K562 (cell line): ENCODE data around the gene ANO9. TPM values are rescaled to one million over a fixed set of nuclear protein-coding genes. Genes with fewer than 3 reads are reported as not detected.

Source experiments
- DPF2 ChIP-seq: fragments of 450-650 bp; IDR thresholded peaks from 2 replicates; pipeline ENCODE4 v1.6.1; 2016
- HOXB6 ChIP-seq: fragments of 250-450 bp; sonication (Bioruptor Pico); IDR thresholded peaks from 2 replicates; pipeline ENCODE4 v1.5.1; 2022; ENCODE audit warnings: mild to moderate bottlenecking, borderline replicate concordance
- PML ChIP-seq: IDR thresholded peaks from 2 replicates; pipeline ENCODE4 v1.6.1; 2012; ENCODE audit warnings: low read length, inconsistent platforms
- POLR3A ChIP-seq: IDR thresholded peaks from 2 replicates; pipeline ENCODE4 v1.6.1; 2011; ENCODE audit warnings: borderline replicate concordance, mild to moderate bottlenecking, moderate library complexity; ENCODE audit not compliant: insufficient read length, insufficient read depth; ENCODE audit errors: extremely low read depth
- ZBED1 ChIP-seq: IDR thresholded peaks from 2 replicates; pipeline ENCODE4 v1.6.1; 2014
- polyA plus RNA-seq, 8 experiments: library from polyadenylated mRNA; depleted of rRNA in 4 of 8; stranded (reverse) in 5 of 8; unstranded in 3 of 8; fragments of >200 nt; fragmentation: Nextera tagmentation in 2 of 8; fragmentation: Illumina TruSeq in 1 of 8; extraction: Ambion mirVana in 2 of 8; extraction: Trizol in 1 of 8; gene quantifications; 2 replicates each; pipeline versions ENCODE4 v1.2.1 to v1.2.3, GENCODE V29; 2011 to 2014; ENCODE audit warnings: inconsistent platforms in 1 of 8, missing spikeins in 1 of 8
- total RNA-seq, 7 experiments: library from RNA; depleted of rRNA in 6 of 7; stranded (reverse); fragments of >200 nt in 6 of 7; fragmentation: Illumina TruSeq in 2 of 7; extraction: Trizol in 2 of 7; gene quantifications; 2 replicates each; pipeline versions ENCODE4 v1.2.1 to v1.2.3, GENCODE V29; 2011 to 2021; ENCODE audit warnings: low replicate concordance in 1 of 7
- TF ChIP-seq, protein P1 (sequence below): fragments of 150-350 bp; IDR thresholded peaks from 2 replicates; pipeline ENCODE4 v1.6.1; 2014; ENCODE audit warnings: low read depth, mild to moderate bottlenecking, low read length, borderline replicate concordance
- TF ChIP-seq, protein P2 (sequence below): fragments of 450-650 bp; IDR thresholded peaks from 2 replicates; pipeline ENCODE4 v1.7.0; 2016; ENCODE audit warnings: borderline replicate concordance

ANO9 gene
- total and polyA plus RNA-seq, 9 of the 15 experiments (the other 6 are each of a cell fraction or from before 2014, with no cell fraction given) = 0.20 to 14.5 (median 4.5) TPM

DNA sequence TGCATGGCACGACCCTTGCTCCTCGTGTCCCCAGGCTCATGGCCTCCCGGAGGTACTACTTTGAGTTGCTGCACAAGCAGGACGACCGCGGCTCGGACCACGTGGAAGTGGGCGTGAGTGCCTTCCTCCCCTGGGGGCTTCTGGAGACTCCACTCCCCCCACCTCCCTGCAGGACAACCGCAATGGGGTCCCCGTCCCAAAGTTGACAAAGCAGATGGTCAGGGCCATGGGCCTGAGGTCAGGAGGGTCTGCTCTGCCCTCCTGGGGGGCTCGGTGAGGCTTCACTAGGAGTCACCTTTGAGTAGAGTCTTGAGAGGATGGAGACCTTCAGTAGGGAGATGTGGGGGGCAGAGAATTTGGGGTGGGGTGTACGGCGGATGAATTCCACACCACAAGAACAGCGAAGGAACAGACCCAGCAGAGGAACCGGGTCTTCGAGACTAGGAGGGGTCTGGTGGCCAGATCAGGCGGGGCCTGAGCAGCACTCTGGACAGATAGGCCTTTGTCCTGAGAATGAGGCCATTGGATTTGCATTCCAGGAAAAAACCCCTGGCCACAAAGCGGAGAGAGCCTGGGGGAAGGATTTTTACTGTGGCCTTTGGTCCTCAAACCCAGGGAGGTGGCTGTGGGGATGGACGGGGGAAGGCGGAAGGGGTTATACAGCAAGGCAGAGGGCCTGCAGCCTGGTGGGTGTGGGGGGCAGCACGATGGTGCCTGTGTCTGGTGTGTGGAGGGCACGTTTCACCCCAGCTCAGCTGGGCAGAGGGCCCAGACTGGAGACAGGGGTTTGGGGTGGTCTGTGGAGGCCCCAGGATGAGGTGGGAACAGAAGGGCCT is 67.9 kb downstream of the ANO9 start (continued):
- TF ChIP-seq, protein P1, sequence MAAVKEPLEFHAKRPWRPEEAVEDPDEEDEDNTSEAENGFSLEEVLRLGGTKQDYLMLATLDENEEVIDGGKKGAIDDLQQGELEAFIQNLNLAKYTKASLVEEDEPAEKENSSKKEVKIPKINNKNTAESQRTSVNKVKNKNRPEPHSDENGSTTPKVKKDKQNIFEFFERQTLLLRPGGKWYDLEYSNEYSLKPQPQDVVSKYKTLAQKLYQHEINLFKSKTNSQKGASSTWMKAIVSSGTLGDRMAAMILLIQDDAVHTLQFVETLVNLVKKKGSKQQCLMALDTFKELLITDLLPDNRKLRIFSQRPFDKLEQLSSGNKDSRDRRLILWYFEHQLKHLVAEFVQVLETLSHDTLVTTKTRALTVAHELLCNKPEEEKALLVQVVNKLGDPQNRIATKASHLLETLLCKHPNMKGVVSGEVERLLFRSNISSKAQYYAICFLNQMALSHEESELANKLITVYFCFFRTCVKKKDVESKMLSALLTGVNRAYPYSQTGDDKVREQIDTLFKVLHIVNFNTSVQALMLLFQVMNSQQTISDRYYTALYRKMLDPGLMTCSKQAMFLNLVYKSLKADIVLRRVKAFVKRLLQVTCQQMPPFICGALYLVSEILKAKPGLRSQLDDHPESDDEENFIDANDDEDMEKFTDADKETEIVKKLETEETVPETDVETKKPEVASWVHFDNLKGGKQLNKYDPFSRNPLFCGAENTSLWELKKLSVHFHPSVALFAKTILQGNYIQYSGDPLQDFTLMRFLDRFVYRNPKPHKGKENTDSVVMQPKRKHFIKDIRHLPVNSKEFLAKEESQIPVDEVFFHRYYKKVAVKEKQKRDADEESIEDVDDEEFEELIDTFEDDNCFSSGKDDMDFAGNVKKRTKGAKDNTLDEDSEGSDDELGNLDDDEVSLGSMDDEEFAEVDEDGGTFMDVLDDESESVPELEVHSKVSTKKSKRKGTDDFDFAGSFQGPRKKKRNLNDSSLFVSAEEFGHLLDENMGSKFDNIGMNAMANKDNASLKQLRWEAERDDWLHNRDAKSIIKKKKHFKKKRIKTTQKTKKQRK = no peak
- TF ChIP-seq, protein P2, sequence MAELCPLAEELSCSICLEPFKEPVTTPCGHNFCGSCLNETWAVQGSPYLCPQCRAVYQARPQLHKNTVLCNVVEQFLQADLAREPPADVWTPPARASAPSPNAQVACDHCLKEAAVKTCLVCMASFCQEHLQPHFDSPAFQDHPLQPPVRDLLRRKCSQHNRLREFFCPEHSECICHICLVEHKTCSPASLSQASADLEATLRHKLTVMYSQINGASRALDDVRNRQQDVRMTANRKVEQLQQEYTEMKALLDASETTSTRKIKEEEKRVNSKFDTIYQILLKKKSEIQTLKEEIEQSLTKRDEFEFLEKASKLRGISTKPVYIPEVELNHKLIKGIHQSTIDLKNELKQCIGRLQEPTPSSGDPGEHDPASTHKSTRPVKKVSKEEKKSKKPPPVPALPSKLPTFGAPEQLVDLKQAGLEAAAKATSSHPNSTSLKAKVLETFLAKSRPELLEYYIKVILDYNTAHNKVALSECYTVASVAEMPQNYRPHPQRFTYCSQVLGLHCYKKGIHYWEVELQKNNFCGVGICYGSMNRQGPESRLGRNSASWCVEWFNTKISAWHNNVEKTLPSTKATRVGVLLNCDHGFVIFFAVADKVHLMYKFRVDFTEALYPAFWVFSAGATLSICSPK = no peak
- TF ChIP-seq POLR3A (no peak), DPF2 (no peak), HOXB6 (CRISPR knock-in tag) (no peak), ZBED1 (no peak), PML (no peak)
